ENCODE results near the gene CTNNB1. TPM values are rescaled to one million over a fixed set of nuclear protein-coding genes. Genes with fewer than 3 reads are reported as not detected.

CTNNB1 gene
- 100 to 1,000 TPM; 213 to 258 (median 230) TPM for total RNA-seq
- total RNA-seq (2013) = 201 TPM

DNA sequence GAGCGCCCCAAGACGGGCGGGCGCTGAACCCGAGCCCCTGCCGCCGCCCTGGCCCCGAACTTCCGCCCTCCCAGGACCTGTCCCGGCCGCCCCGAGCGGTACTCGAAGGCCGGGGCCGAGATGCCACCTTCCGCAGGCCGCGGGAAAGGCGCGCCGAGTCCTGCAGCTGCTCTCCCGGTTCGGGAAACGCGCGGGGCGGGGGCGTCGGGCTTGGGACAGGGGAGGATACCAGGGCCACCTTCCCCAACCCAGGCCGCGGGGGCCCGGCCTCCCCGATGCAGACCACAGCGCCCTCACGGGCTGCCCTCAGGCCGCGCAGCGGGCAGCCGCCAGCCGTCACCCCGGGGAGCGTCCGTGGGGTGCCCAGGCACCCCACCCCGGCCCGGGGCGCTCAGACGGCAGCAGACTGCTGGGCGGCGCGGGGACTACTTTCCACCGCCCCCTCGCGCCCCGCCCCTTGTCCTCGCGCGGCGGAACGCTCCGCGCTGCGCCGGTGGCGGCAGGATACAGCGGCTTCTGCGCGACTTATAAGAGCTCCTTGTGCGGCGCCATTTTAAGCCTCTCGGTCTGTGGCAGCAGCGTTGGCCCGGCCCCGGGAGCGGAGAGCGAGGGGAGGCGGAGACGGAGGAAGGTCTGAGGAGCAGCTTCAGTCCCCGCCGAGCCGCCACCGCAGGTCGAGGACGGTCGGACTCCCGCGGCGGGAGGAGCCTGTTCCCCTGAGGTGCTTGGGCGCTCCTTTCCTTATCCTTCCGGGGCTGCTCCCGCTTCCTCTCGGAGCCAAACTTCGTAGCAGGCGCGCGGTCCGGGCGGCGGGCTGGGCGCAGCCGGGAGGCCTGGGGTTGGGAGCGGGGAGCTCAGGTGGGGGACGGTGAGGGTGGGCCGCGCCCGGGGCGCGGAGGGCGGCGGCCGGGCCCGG is at the start of gene CTNNB1:
Gene CTNNB1, plus strand, starts transcription at position 556 of the 916 bp plus-strand sequence. CDS start 24,564 bp downstream, outside the sequence.
- H3K27me3 ChIP-seq (ENCODE audit: control insufficient read depth, insufficient read depth, low read length) = no peaks in the 10 kb centered on the region
- Mint-ChIP-seq H3K4me1 (peaks cover 43 to 47% of the 10 kb centered on the region in 2 donors), H3K4me3 (peak within 1 kb of the TSS; percentile 97), H3K36me3 (no peaks in the 10 kb centered on the region), H3K9me3 (no peaks in the 10 kb centered on the region), H3K27ac (peak within 1 kb of the TSS; percentile 91 to 97), H3K27me3 (ENCODE audit: low read depth in 2 of 2) (peaks cover 7 to 26% of the 10 kb centered on the region in 2 donors)
- TF ChIP-seq, protein P1, sequence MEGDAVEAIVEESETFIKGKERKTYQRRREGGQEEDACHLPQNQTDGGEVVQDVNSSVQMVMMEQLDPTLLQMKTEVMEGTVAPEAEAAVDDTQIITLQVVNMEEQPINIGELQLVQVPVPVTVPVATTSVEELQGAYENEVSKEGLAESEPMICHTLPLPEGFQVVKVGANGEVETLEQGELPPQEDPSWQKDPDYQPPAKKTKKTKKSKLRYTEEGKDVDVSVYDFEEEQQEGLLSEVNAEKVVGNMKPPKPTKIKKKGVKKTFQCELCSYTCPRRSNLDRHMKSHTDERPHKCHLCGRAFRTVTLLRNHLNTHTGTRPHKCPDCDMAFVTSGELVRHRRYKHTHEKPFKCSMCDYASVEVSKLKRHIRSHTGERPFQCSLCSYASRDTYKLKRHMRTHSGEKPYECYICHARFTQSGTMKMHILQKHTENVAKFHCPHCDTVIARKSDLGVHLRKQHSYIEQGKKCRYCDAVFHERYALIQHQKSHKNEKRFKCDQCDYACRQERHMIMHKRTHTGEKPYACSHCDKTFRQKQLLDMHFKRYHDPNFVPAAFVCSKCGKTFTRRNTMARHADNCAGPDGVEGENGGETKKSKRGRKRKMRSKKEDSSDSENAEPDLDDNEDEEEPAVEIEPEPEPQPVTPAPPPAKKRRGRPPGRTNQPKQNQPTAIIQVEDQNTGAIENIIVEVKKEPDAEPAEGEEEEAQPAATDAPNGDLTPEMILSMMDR (IDR thresholded peaks at IDR 0.05) = no peak
- peak; percentile 84 to 95 (median 85) for ATAC-seq
- peak within 1 kb of the TSS; percentile 99 for H3K27ac ChIP-seq (ENCODE audit: low read length)
- WGBS (ENCODE audit: insufficient coverage) = under 1% methylated on average over 112 of the region's 112 CpGs
- H3K9me3 ChIP-seq (ENCODE audit: control insufficient read depth, insufficient read depth, low read length) = no peaks in the 10 kb centered on the region
- peaks cover 8% of the 10 kb centered on the region for H3K4me1 ChIP-seq (ENCODE audit: control insufficient read depth, insufficient read depth, low read length)
- intact Hi-C loops (cut with micrococcal nuclease) = loop anchor here (1.0 kb wide), 1 partner anchor 82 kb away; no protein-coding TSS in a partner anchor
- H3K4me3 ChIP-seq (ENCODE audit: low read length) = peak within 1 kb of the TSS; percentile 100
- no peaks in the 10 kb centered on the region for H3K36me3 ChIP-seq (ENCODE audit: control insufficient read depth, insufficient read depth, low read length)
- peak; percentile 89 to 96 for DNase-seq

DNA sequence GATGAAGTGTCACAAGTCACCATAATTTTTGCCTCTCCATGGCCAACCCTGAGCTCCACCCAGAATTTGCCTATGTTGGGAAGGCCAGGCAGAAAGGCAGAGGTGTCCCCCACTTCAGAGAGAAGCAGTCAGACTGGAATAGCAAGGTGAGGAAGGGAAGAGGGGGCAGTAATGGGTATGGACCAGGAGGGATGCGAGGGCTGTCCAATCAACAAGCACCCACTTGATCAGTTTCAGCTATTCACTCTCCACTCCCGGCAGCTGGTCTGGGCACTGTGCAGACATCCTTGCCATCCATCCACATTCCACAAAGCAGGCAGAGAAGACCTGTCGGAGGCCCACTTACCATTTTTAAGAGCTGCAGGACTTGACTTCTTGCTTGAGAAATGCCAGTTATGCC is 43.5 kb upstream of the CTNNB1 start:
- intact Hi-C loops (cut with micrococcal nuclease) = no loop called here
- 93% methylated on average over 2 of the region's 3 CpGs for WGBS (ENCODE audit: insufficient coverage)
- no peak overlapping the region for H3K27ac Mint-ChIP-seq
- no peaks in the 10 kb centered on the region for H3K4me1 ChIP-seq (ENCODE audit: control insufficient read depth, insufficient read depth, low read length)
- no peaks in the 10 kb centered on the region for H3K4me1 Mint-ChIP-seq
- no peak overlapping the region for H3K4me3 ChIP-seq (ENCODE audit: low read length)
- TF ChIP-seq, protein P1 (IDR thresholded peaks at IDR 0.05) = no peak
- no peaks in the 10 kb centered on the region for H3K36me3 ChIP-seq (ENCODE audit: control insufficient read depth, insufficient read depth, low read length)
- H3K27ac ChIP-seq (ENCODE audit: low read length) = no peak overlapping the region
- H3K27me3 ChIP-seq (ENCODE audit: control insufficient read depth, insufficient read depth, low read length) = no peaks in the 10 kb centered on the region
- H3K4me3 Mint-ChIP-seq = no peak overlapping the region
- no peaks in the 10 kb centered on the region for H3K9me3 ChIP-seq (ENCODE audit: control insufficient read depth, insufficient read depth, low read length)
- ATAC-seq = no peak
- H3K36me3 Mint-ChIP-seq = no peaks in the 10 kb centered on the region
- no peak for DNase-seq
- peaks cover 16 to 19% of the 10 kb centered on the region in 2 donors for H3K27me3 Mint-ChIP-seq (ENCODE audit: low read depth in 2 of 2)
- H3K9me3 Mint-ChIP-seq = no peaks in the 10 kb centered on the region

DNA sequence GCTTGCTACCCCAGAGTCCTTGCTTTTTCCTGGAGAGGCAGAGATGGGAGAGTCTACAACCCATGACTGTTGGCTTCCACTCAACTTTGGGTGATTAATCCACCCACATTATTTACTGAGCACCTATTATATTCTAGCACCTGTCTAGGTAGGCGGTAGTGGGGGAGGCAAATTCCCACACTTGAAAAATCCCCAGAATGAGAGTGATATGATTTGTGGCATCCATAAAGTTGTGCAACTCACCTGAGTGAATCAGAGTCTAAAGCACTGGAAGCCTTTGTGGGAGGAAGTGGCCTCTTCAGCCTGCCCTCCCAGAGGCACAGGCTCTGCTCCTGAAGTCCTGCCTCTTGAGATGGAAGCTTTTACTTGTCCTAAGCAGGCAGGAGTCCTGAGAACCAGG is 40.4 kb upstream of the CTNNB1 start:
- H3K27me3 ChIP-seq (ENCODE audit: control insufficient read depth, insufficient read depth, low read length) = no peaks in the 10 kb centered on the region
- H3K27ac ChIP-seq (ENCODE audit: low read length) = no peak overlapping the region
- WGBS (ENCODE audit: insufficient coverage) = no CpG with 5 or more reads among the region's 1 CpG
- Mint-ChIP-seq H3K27ac (no peak overlapping the region), H3K4me1 (no peaks in the 10 kb centered on the region), H3K36me3 (no peaks in the 10 kb centered on the region), H3K4me3 (no peak overlapping the region), H3K9me3 (no peaks in the 10 kb centered on the region), H3K27me3 (ENCODE audit: low read depth in 2 of 2) (peaks cover 16 to 19% of the 10 kb centered on the region in 2 donors)
- TF ChIP-seq, protein P1 (IDR thresholded peaks at IDR 0.05) = no peak
- H3K9me3 ChIP-seq (ENCODE audit: control insufficient read depth, insufficient read depth, low read length) = no peaks in the 10 kb centered on the region
- no peaks in the 10 kb centered on the region for H3K4me1 ChIP-seq (ENCODE audit: control insufficient read depth, insufficient read depth, low read length)
- DNase-seq = no peak
- intact Hi-C loops (cut with micrococcal nuclease) = no loop called here
- ATAC-seq = no peak
- no peak overlapping the region for H3K4me3 ChIP-seq (ENCODE audit: low read length)
- H3K36me3 ChIP-seq (ENCODE audit: control insufficient read depth, insufficient read depth, low read length) = no peaks in the 10 kb centered on the region
